Uterus (tissue), 4 donors: ENCODE results near the gene STRADA. TPM values are rescaled to one million over a fixed set of nuclear protein-coding genes. Genes with fewer than 3 reads are reported as not detected.

Source experiments
- DNase-seq, 2 donors: peaks; one replicate each; pipeline ENCODE4 v3.0.0-alpha.2; 2019 to 2020
- H3K27ac ChIP-seq, 2 donors: fragments of 200-600 bp; sonication (generic); 1 replicate in 1 of 2; 2 replicates in 1 of 2; pipeline ENCODE4 v1.5.1; 2016 to 2018
- H3K27me3 ChIP-seq, 2 donors: fragments of 200-600 bp; sonication (generic); one replicate each; pipeline ENCODE4 v1.5.1; 2018 to 2019; ENCODE audit warnings: control low read depth in 1 of 2
- H3K36me3 ChIP-seq, 2 donors: fragments of 200-600 bp; sonication (generic); one replicate each; pipeline ENCODE4 v1.5.1; 2019; ENCODE audit warnings: control low read depth in 1 of 2
- H3K4me1 ChIP-seq, 2 donors: fragments of 200-600 bp; sonication (generic); one replicate each; pipeline ENCODE4 v1.5.1; 2018 to 2019; ENCODE audit warnings: control low read depth in 1 of 2
- H3K4me3 ChIP-seq, 2 donors: fragments of 200-600 bp; sonication (generic); 1 replicate in 1 of 2; 2 replicates in 1 of 2; pipeline ENCODE4 v1.5.1; 2018 to 2019; ENCODE audit warnings: mild to moderate bottlenecking in 1 of 2
- H3K9me3 ChIP-seq, 2 donors: fragments of 200-600 bp; sonication (generic); one replicate each; pipeline ENCODE4 v1.5.1; 2019; ENCODE audit warnings: control low read depth in 1 of 2
- POLR2A ChIP-seq, 2 donors: fragments of 450-650 bp; IDR thresholded peaks; one replicate each; pipeline ENCODE4 v1.6.1; 2016; ENCODE audit warnings: antibody characterized with exemption in 2 of 2, mild to moderate bottlenecking in 1 of 2, moderate library complexity in 1 of 2
- intact Hi-C: fragments of 100-400 bp; cut with DNase I; formaldehyde crosslinking; loops from one replicate; pipeline ENCODE4 v1.15.1; 2023; ENCODE audit warnings: low total_unique reads
- total RNA-seq, 4 donors: library from RNA; depleted of rRNA in 3 of 4; stranded (reverse); fragments of >200 nt in 3 of 4; gene quantifications; one replicate each; pipeline versions ENCODE4 v1.1.0 to v1.2.4, GENCODE V29; 2014 to 2023
- TF ChIP-seq, protein P1 (sequence below), 4 experiments: fragments of 200-600 bp in 2 of 4; fragments of 450-650 bp in 2 of 4; sonication (generic) in 2 of 4; IDR thresholded peaks; one replicate each; pipeline ENCODE4 v1.5.1; 2016 to 2019; ENCODE audit warnings: antibody characterized with exemption in 4 of 4, mild to moderate bottlenecking in 2 of 4, moderate library complexity in 1 of 4
- donor health status: DM: yes; HTN: yes; CAD: no.

The STRADA gene
- total RNA-seq, 4 donors from 2014 or later = 14.1 to 60.9 (median 27.9) TPM

DNA sequence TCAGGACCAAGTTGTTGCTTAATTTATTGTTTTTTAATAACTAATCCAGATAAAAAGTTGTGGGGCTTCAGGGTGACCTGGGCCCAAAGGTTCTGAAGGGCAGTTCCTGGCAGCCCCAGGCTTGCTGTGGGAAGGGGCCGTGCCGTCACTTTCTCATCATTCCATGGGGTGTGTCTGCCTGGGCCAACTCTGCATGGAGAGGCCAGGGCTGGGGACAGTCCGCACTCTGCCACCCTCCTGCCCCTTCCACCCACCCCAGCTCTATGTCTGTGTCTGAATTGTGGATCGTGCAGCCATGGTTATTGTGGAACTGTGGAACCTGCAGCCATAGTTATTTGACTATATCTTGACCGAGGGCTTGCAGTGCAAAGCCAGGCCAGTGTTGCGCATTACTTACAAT is 45.7 kb downstream of the STRADA start:
- Histone ChIP-seq H3K27ac (no peak overlapping the region), H3K36me3 (no peaks in the 10 kb centered on the region), H3K9me3 (no peaks in the 10 kb centered on the region), H3K27me3 (no peaks in the 10 kb centered on the region), H3K4me1 (peaks cover 0 to 5% of the 10 kb centered on the region in 2 donors), H3K4me3 (no peak overlapping the region)
- DNase-seq = no peak
- no peak for TF ChIP-seq POLR2A (IDR thresholded peaks at IDR 0.05)
- TF ChIP-seq, protein P1, sequence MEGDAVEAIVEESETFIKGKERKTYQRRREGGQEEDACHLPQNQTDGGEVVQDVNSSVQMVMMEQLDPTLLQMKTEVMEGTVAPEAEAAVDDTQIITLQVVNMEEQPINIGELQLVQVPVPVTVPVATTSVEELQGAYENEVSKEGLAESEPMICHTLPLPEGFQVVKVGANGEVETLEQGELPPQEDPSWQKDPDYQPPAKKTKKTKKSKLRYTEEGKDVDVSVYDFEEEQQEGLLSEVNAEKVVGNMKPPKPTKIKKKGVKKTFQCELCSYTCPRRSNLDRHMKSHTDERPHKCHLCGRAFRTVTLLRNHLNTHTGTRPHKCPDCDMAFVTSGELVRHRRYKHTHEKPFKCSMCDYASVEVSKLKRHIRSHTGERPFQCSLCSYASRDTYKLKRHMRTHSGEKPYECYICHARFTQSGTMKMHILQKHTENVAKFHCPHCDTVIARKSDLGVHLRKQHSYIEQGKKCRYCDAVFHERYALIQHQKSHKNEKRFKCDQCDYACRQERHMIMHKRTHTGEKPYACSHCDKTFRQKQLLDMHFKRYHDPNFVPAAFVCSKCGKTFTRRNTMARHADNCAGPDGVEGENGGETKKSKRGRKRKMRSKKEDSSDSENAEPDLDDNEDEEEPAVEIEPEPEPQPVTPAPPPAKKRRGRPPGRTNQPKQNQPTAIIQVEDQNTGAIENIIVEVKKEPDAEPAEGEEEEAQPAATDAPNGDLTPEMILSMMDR (IDR thresholded peaks at IDR 0.05) = no peak
- intact Hi-C loops = no loop called here

GRCh38 chr17:63694950-63695773 is 46.4 kb downstream of the STRADA start:
- TF ChIP-seq, protein P1 (IDR thresholded peaks at IDR 0.05) = no peak
- no peak for TF ChIP-seq POLR2A (IDR thresholded peaks at IDR 0.05)
- no peak overlapping the region for H3K27ac ChIP-seq
- intact Hi-C loops = no loop called here
- H3K9me3 ChIP-seq = no peaks in the 10 kb centered on the region
- DNase-seq = no peak
- H3K4me3 ChIP-seq = no peak overlapping the region
- H3K4me1 ChIP-seq = no peaks in the 10 kb centered on the region
- H3K27me3 ChIP-seq = no peaks in the 10 kb centered on the region
- H3K36me3 ChIP-seq = no peaks in the 10 kb centered on the region

- Histone ChIP-seq H3K27me3 (no peaks in the 10 kb centered on the region), H3K9me3 (no peaks in the 10 kb centered on the region), H3K4me1 (no peaks in the 10 kb centered on the region), H3K27ac (no peak overlapping the region), H3K36me3 (no peaks in the 10 kb centered on the region), H3K4me3 (no peak overlapping the region)
- intact Hi-C loops = no loop called here
- no peak for TF ChIP-seq POLR2A (IDR thresholded peaks at IDR 0.05)
- TF ChIP-seq, protein P1 (IDR thresholded peaks at IDR 0.05) = no peak
- DNase-seq = no peak
These were observed 47.2 kb downstream of the STRADA start for GRCh38 chr17:63694229-63694949.

DNA sequence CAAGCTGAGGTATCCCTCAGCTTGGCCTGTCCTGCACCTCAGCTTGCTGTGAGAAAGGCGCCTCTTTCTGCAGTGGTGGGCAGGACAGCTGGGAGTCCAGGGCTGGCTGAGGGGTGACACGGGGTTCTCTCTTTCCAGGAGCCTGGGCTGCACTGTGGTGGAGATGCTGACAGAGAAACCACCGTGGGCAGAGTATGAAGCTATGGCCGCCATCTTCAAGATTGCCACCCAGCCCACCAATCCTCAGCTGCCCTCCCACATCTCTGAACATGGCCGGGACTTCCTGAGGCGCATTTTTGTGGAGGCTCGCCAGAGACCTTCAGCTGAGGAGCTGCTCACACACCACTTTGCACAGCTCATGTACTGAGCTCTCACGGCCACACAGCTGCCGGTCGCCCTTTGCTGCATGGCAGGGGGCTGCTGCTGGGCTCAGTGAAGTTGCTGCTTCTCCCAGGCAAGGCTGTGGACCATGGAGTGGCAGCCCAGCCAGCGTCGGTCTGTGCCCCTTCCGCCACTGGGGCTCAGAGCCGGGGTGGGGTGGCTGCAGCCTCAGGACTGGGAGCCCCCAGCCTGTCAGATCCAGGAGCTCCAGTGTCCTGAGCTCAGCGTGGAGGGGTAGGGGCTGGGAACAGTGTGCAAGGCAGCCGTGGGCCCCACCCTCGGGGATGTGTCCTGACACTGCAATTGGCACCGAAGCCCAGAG is 48.0 kb downstream of the STRADA start:
- TF ChIP-seq, protein P1 (IDR thresholded peaks at IDR 0.05) = no peak
- no peak for TF ChIP-seq POLR2A (IDR thresholded peaks at IDR 0.05)
- no peaks in the 10 kb centered on the region for H3K36me3 ChIP-seq

More for the DNA sequence above, 48.0 kb downstream of the STRADA start:
- Histone ChIP-seq H3K4me3 (no peak overlapping the region), H3K27me3 (no peaks in the 10 kb centered on the region), H3K4me1 (no peaks in the 10 kb centered on the region), H3K9me3 (no peaks in the 10 kb centered on the region), H3K27ac (no peak overlapping the region)
- intact Hi-C loops = no loop called here
- no peak for DNase-seq
